H1 (cell line): ENCODE data around the gene PLEKHB1.

ENCODE experiments used
- CREB1 ChIP-seq: IDR thresholded peaks from 2 replicates; pipeline ENCODE4 v1.6.1; 2012; ENCODE audit warnings: inconsistent platforms
- EZH2 ChIP-seq: fragments of 200-600 bp; sonication (generic); IDR thresholded peaks from 2 replicates; pipeline ENCODE4 v1.7.1; 2012; ENCODE audit warnings: low read depth, mild to moderate bottlenecking, moderate library complexity, low read length, inconsistent platforms; ENCODE audit not compliant: severe bottlenecking
- POLR2A ChIP-seq, 2 experiments: IDR thresholded peaks; 1 replicate in 1 of 2; 2 replicates in 1 of 2; pipeline ENCODE4 v1.6.1; 2011; ENCODE audit warnings: low read depth in 2 of 2, low read length in 2 of 2, mild to moderate bottlenecking in 2 of 2; ENCODE audit errors: control extremely low read depth in 1 of 2
- TF ChIP-seq, protein P1 (sequence below), 3 experiments: IDR thresholded peaks; 1 replicate in 2 of 3; 2 replicates in 1 of 3; pipeline versions ENCODE4 v1.5.1 to v1.6.1; 2011; ENCODE audit warnings: low read length in 3 of 3, mild to moderate bottlenecking in 3 of 3, inconsistent platforms in 2 of 3, low read depth in 1 of 3, moderate library complexity in 1 of 3; ENCODE audit not compliant: insufficient read depth in 1 of 3; ENCODE audit errors: control extremely low read depth in 1 of 3
- TF ChIP-seq, protein P2 (sequence below): IDR thresholded peaks from 2 replicates; pipeline ENCODE4 v1.6.1; 2012; ENCODE audit warnings: inconsistent platforms

- TF ChIP-seq POLR2A (IDR thresholded peaks at IDR 0.05; ENCODE audit: control extremely low read depth in 1 of 2, low read depth in 2 of 2, low read length in 2 of 2): no peak
- TF ChIP-seq EZH2: no peak
- TF ChIP-seq, protein P1, sequence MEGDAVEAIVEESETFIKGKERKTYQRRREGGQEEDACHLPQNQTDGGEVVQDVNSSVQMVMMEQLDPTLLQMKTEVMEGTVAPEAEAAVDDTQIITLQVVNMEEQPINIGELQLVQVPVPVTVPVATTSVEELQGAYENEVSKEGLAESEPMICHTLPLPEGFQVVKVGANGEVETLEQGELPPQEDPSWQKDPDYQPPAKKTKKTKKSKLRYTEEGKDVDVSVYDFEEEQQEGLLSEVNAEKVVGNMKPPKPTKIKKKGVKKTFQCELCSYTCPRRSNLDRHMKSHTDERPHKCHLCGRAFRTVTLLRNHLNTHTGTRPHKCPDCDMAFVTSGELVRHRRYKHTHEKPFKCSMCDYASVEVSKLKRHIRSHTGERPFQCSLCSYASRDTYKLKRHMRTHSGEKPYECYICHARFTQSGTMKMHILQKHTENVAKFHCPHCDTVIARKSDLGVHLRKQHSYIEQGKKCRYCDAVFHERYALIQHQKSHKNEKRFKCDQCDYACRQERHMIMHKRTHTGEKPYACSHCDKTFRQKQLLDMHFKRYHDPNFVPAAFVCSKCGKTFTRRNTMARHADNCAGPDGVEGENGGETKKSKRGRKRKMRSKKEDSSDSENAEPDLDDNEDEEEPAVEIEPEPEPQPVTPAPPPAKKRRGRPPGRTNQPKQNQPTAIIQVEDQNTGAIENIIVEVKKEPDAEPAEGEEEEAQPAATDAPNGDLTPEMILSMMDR (IDR thresholded peaks at IDR 0.05; ENCODE audit: control extremely low read depth in 1 of 3, insufficient read depth in 1 of 3, low read depth in 1 of 3, low read length in 3 of 3): no peak
- TF ChIP-seq CREB1: no peak
- TF ChIP-seq, protein P2, sequence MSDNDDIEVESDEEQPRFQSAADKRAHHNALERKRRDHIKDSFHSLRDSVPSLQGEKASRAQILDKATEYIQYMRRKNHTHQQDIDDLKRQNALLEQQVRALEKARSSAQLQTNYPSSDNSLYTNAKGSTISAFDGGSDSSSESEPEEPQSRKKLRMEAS: no peak
These were observed 47.5 kb upstream of the PLEKHB1 start for GRCh38 chr11:73598719-73599379.
